Fibroblast of lung (primary cell): ENCODE measurements around the gene APLF.

Experiments
- CTCF ChIP-seq, 2 donors: IDR thresholded peaks in 1 of 2; conservative IDR thresholded peaks in 1 of 2; 1 replicate in 1 of 2; 2 replicates in 1 of 2; pipeline ENCODE4 v1.5.1; 2011 to 2012; ENCODE audit warnings: low read length in 2 of 2, control low read depth in 1 of 2, inconsistent platforms in 1 of 2, low read depth in 1 of 2, mild to moderate bottlenecking in 1 of 2
- EZH2 ChIP-seq: IDR thresholded peaks from 2 replicates; pipeline ENCODE4 v1.5.1; 2012; ENCODE audit warnings: low read length, control low read depth, mild to moderate bottlenecking; ENCODE audit errors: missing control alignments

- TF ChIP-seq CTCF (conservative IDR thresholded peaks at IDR 0.05 in 1 of 2, IDR thresholded peaks at IDR 0.05 in 1 of 2; ENCODE audit: low read depth in 1 of 2, low read length in 2 of 2) (no peak), EZH2 (no peak)
These were observed 97.0 kb downstream of the APLF start for GRCh38 chr2:68564426-68564825.
